ENCODE results near the gene SUB1.

DNA sequence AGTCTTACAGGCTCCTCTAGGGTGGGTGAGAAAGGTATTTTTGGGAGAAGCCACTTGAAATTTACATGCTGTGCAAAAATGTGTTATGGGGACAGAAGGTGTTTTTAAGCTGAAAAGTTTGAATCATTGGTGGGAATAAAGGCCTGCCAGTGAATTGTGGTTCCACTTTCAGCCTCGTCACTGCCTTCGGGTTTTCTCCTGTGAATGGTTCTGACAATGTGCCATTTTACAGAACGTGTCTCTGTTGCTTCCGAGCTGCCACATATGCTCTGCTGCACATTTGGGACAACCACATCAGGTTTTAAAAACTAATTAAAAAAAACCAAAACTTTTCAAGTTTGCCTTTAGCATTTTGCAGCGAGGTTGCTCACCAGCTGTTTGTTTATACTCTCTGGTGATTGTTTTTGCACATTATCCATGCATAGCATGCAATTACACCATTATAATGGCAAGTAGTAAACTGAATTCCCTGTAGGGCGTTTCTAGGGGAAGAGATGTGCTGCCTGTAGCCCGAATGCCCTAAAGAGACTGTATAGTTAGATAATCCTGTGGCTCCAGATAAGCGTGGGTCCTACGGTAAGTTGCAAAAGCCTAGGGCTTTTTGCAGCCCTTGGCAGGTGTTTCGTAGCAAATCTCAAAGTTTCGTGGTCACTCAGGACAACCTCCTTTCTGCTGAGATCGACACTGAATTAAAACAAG lies 40.1 kb upstream of the SUB1 start:
- TF ChIP-seq, protein P1, sequence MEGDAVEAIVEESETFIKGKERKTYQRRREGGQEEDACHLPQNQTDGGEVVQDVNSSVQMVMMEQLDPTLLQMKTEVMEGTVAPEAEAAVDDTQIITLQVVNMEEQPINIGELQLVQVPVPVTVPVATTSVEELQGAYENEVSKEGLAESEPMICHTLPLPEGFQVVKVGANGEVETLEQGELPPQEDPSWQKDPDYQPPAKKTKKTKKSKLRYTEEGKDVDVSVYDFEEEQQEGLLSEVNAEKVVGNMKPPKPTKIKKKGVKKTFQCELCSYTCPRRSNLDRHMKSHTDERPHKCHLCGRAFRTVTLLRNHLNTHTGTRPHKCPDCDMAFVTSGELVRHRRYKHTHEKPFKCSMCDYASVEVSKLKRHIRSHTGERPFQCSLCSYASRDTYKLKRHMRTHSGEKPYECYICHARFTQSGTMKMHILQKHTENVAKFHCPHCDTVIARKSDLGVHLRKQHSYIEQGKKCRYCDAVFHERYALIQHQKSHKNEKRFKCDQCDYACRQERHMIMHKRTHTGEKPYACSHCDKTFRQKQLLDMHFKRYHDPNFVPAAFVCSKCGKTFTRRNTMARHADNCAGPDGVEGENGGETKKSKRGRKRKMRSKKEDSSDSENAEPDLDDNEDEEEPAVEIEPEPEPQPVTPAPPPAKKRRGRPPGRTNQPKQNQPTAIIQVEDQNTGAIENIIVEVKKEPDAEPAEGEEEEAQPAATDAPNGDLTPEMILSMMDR (conservative IDR thresholded peaks at IDR 0.05; ENCODE audit: low read length): no peak
- TF ChIP-seq EZH2phosphoT487 (IDR thresholded peaks at IDR 0.05; ENCODE audit: borderline replicate concordance): no peak

Data from Loucy (cell line).